ENCODE results near the gene AOX1.

The AOX1 gene

DNA sequence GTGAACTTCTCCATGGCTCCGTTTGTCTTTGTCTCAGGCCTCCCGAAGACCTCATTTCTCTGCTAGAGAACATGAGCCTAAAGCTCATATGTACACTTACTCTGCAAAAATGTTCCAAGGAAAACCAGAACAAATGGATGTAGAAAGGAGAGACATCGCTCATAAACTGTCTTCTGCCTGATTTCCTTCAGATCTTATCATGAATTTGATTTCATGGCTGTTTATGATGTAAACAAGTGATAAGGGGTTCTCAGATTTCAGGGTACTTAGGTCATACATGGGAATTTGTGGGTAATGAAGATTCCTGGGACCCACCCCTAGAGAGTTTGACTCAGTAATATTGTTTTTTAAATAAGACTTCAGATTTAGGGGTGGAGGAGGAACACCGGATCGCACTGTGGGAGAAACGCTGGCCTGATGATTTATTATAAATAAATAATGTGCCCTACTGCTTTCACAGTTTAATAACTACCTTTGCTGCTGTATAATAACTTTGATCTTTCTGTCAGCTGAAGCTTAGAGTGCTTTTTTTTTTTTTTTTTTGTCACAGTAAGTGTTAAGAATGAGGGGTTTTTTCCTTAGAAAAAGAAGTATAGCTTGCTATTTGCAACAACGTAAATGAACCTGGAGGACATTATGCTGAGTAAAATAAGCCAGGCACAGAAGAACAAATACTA is 14.9 kb downstream of the AOX1 start:
- Histone ChIP-seq H3K4me3 (replicated peaks; ENCODE audit: insufficient read depth, low read length) (no peak overlapping the region), H3K27me3 (ENCODE audit: insufficient read depth, poor library complexity, severe bottlenecking) (no peaks in the 10 kb centered on the region)
- no peak for DNase-seq (ENCODE audit: low read depth in 1 of 2, low spot score in 1 of 2)

DNA sequence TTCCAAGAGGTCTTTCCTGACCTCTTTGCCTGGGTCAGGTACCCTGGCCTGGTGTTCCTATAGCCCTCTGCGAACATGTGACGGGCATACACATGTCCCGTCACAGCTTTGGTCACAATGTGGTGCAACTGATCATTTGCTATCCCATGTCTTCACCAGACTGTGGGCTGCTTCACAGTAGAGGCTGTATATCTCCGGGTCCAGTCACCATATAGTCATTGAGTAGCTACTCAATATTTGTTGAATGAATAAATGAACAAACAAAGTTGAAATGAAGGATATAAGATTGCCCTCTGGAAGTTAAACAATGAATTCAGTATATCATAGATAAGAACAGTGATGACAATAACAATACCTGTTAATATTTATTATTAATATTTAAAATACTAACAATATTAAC is 16.8 kb downstream of the AOX1 start:
- no peak for DNase-seq (ENCODE audit: low read depth in 1 of 2, low spot score in 1 of 2)
- no peak overlapping the region for H3K27ac ChIP-seq (replicated peaks)
- no peak overlapping the region for H3K4me3 ChIP-seq (replicated peaks; ENCODE audit: insufficient read depth, low read length)
- no peaks in the 10 kb centered on the region for H3K27me3 ChIP-seq (ENCODE audit: insufficient read depth, poor library complexity, severe bottlenecking)
- TF ChIP-seq SPI1 (IDR thresholded peaks at IDR 0.05; ENCODE audit: borderline replicate concordance, low read depth): no peak
- TF ChIP-seq, protein P1, sequence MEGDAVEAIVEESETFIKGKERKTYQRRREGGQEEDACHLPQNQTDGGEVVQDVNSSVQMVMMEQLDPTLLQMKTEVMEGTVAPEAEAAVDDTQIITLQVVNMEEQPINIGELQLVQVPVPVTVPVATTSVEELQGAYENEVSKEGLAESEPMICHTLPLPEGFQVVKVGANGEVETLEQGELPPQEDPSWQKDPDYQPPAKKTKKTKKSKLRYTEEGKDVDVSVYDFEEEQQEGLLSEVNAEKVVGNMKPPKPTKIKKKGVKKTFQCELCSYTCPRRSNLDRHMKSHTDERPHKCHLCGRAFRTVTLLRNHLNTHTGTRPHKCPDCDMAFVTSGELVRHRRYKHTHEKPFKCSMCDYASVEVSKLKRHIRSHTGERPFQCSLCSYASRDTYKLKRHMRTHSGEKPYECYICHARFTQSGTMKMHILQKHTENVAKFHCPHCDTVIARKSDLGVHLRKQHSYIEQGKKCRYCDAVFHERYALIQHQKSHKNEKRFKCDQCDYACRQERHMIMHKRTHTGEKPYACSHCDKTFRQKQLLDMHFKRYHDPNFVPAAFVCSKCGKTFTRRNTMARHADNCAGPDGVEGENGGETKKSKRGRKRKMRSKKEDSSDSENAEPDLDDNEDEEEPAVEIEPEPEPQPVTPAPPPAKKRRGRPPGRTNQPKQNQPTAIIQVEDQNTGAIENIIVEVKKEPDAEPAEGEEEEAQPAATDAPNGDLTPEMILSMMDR (IDR thresholded peaks at IDR 0.05; ENCODE audit: insufficient read depth, low read length): no peak
- TF ChIP-seq REST (IDR thresholded peaks at IDR 0.05; ENCODE audit: insufficient replicate concordance, low read depth): no peak
- no peak for TF ChIP-seq GABPA (IDR thresholded peaks at IDR 0.05; ENCODE audit: low read depth)
- no peak for TF ChIP-seq POLR2AphosphoS5 (IDR thresholded peaks at IDR 0.05; ENCODE audit: low read depth)

More for the DNA sequence above, 14.9 kb downstream of the AOX1 start:
- no peak for TF ChIP-seq REST (IDR thresholded peaks at IDR 0.05; ENCODE audit: insufficient replicate concordance, low read depth)
- no peak for TF ChIP-seq SPI1 (IDR thresholded peaks at IDR 0.05; ENCODE audit: borderline replicate concordance, low read depth)
- TF ChIP-seq POLR2AphosphoS5 (IDR thresholded peaks at IDR 0.05; ENCODE audit: low read depth): no peak
- TF ChIP-seq, protein P1 (IDR thresholded peaks at IDR 0.05; ENCODE audit: insufficient read depth, low read length): no peak
- no peak for TF ChIP-seq GABPA (IDR thresholded peaks at IDR 0.05; ENCODE audit: low read depth)
- H3K27ac ChIP-seq (replicated peaks): no peak overlapping the region

DNA sequence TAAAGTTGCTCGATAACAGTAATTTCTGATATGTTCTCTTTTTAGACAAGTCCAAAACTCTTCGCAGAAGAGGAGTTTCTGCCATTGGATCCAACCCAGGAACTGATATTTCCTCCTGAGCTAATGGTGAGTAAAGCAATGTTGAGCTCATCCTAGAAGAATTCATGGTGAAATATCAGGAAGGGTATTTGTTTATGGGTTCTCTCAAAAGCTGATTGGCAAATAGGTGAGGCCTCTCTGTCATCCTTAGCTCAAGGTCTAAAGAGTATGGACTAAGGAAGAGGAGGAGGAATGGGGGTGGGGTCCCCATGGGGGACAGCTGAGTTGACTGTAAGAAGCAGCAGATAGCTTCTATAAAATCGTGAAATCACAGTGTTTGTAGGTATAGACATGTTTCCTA is 18.2 kb downstream of the AOX1 start:
- Histone ChIP-seq H3K27ac (replicated peaks) (no peak overlapping the region), H3K27me3 (ENCODE audit: insufficient read depth, poor library complexity, severe bottlenecking) (no peaks in the 10 kb centered on the region), H3K4me3 (replicated peaks; ENCODE audit: insufficient read depth, low read length) (no peak overlapping the region)
- TF ChIP-seq GABPA (IDR thresholded peaks at IDR 0.05; ENCODE audit: low read depth) (no peak), REST (IDR thresholded peaks at IDR 0.05; ENCODE audit: insufficient replicate concordance, low read depth) (no peak), SPI1 (IDR thresholded peaks at IDR 0.05; ENCODE audit: borderline replicate concordance, low read depth) (no peak), POLR2AphosphoS5 (IDR thresholded peaks at IDR 0.05; ENCODE audit: low read depth) (no peak)
- TF ChIP-seq, protein P1 (IDR thresholded peaks at IDR 0.05; ENCODE audit: insufficient read depth, low read length): no peak
- DNase-seq (ENCODE audit: low read depth in 1 of 2, low spot score in 1 of 2): no peak
